Bronchial smooth muscle cell (primary cell): Measurements from ENCODE around the gene HIBCH. TPM values are rescaled to one million over a fixed set of nuclear protein-coding genes. Genes with fewer than 3 reads are reported as not detected.

Source experiments
- total RNA-seq: library from RNA; depleted of rRNA; stranded (reverse); fragments of >200 nt; gene quantifications from 2 replicates; pipeline ENCODE4 v1.2.1, GENCODE V29; 2014

The HIBCH gene, protein sequence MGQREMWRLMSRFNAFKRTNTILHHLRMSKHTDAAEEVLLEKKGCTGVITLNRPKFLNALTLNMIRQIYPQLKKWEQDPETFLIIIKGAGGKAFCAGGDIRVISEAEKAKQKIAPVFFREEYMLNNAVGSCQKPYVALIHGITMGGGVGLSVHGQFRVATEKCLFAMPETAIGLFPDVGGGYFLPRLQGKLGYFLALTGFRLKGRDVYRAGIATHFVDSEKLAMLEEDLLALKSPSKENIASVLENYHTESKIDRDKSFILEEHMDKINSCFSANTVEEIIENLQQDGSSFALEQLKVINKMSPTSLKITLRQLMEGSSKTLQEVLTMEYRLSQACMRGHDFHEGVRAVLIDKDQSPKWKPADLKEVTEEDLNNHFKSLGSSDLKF
- 21.1 and 27.3 TPM in 2 replicates for total RNA-seq

DNA sequence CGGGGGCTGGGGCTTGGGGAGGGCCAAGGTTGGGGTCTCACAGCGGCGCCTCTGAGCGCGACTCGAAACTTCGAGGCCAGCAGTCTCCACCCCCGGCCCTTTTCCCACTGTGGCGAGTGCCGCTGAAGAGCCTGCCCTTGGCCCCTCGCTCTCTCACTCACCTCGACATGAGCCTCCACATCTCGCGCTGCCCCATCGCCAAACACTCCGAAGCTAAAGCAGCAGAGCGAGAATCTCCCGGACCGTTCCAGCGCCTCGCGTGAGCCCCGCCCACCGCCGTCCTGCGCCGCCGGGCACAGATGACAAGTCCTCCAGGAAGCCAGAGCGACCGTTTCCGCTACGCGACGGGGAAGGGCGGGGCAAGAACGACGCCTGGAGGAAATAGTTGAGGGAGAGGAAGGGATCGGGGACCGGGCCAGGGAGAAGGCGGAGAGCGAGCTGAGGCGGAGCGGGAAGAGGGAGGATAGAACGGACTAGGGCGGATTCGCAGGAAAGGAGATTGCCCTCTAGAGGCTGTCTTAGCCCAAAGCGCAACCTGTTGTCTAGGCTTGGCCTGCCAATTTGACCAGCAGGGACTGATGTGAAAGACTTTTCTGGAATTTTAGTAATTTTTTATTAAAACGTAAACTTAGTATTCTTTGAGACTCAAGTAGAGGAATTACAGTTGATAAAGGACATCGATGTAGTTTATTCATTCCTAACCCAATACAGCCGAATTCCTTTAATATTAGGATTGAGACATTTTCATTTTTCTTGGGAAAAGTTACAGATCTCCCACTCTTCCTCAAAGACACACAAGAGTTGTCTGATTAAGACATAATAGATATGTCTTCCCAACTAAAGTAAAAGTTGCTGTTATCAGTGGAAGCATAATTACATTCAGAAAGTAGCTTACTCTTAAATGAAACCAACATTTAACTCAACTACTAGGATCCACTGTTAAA is at the start of gene HIBCH:
Gene HIBCH (minus strand): TSS at position 272 of the 944 bp plus-strand sequence. CDS start 76 bp downstream, at position 196.

DNA sequence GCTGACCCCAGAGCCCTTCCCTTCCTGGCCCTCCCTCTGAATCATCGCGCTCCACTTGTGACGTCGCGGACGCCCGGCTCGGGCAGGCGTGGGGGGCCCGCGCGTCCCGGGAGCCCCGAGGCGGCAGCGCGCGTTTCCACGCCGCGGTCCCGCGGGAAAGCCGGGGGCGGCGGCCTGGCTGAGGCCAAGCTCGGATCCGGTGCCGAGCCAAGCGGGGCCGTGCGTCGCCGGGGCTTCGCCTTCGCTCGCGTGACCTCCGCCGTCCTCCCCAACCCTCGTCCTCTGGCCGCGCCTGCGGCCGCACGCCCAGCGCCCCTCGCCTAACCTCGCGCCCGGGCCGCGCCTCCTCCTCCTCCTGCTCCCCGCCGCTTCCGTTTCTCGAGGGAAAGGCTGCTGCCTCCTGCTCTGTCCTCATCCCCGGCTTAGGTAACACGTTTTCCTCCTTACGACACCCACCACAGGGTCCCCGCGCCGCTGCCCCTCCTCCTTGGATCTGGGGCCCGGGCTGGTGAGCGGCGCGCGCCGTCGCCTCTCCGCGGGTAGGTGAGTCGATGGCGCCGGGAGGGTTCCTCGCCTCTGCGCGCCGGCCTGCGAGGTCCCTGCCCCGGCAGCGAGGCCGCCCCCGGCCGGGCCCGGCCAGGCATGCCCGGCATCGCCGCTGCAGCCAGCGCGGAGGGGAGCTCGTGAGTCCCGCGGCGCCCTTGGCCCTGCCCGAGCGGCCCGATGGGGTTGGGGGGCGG is 24.1 kb upstream of the HIBCH start, which contains the start of gene INPP1:
Gene INPP1 (plus strand): TSS at position 54 of the 740 bp plus-strand sequence. CDS start 16,514 bp downstream, outside the sequence.

Other genes with a start within 250 kb of the HIBCH start
- gene INPP1, start 23.8 kb upstream of the HIBCH start, total RNA-seq: 10.0 and 11.2 TPM in 2 replicates
- 5.5 and 7.7 TPM in 2 replicates for gene MFSD6, start 88.5 kb upstream of the HIBCH start, total RNA-seq
- gene NEMP2, start 214.9 kb upstream of the HIBCH start, total RNA-seq: 3.5 and 4.4 TPM in 2 replicates